PFSK-1 (cell line): Measurements from ENCODE around the gene RCSD1.

ENCODE experiments used
- POLR2AphosphoS5 ChIP-seq: IDR thresholded peaks from 2 replicates; pipeline ENCODE4 v1.6.1; 2012; ENCODE audit warnings: low read depth, mild to moderate bottlenecking, control low read depth, low read length, moderate library complexity
- TAF1 ChIP-seq: IDR thresholded peaks from 2 replicates; pipeline ENCODE4 v1.6.1; 2012; ENCODE audit warnings: low read length, control low read depth, borderline replicate concordance; ENCODE audit not compliant: insufficient read depth
- TF ChIP-seq, protein P1 (sequence below), 2 experiments: IDR thresholded peaks; 2 replicates each; pipeline versions ENCODE4 v1.6.1 to v1.8.0; 2011 to 2012; ENCODE audit warnings: low read depth in 2 of 2, low read length in 2 of 2, control low read depth in 1 of 2, inconsistent platforms in 1 of 2, mild to moderate bottlenecking in 1 of 2, moderate library complexity in 1 of 2; ENCODE audit not compliant: insufficient read depth in 1 of 2

DNA sequence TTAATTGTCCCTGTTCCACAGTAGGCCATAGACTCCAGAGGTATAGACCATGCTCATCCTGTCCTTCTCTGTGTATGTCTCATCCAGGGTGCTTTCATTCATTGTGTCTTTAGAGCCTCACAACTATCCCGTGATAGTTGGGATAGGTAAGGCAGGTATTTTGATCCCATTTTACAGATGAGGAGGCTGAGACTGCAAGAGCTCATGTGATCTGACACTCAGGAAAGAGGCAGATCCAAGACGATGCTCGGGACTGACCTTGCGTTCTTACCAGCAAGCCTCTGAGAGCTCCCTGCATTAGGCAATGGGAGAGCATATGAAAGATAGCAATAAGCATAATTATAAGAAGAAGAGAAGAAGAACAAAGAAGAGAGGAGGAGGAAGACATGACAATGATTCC lies 42.8 kb downstream of the RCSD1 start:
- no peak for TF ChIP-seq POLR2AphosphoS5
- TF ChIP-seq TAF1, result no peak
- TF ChIP-seq, protein P1, sequence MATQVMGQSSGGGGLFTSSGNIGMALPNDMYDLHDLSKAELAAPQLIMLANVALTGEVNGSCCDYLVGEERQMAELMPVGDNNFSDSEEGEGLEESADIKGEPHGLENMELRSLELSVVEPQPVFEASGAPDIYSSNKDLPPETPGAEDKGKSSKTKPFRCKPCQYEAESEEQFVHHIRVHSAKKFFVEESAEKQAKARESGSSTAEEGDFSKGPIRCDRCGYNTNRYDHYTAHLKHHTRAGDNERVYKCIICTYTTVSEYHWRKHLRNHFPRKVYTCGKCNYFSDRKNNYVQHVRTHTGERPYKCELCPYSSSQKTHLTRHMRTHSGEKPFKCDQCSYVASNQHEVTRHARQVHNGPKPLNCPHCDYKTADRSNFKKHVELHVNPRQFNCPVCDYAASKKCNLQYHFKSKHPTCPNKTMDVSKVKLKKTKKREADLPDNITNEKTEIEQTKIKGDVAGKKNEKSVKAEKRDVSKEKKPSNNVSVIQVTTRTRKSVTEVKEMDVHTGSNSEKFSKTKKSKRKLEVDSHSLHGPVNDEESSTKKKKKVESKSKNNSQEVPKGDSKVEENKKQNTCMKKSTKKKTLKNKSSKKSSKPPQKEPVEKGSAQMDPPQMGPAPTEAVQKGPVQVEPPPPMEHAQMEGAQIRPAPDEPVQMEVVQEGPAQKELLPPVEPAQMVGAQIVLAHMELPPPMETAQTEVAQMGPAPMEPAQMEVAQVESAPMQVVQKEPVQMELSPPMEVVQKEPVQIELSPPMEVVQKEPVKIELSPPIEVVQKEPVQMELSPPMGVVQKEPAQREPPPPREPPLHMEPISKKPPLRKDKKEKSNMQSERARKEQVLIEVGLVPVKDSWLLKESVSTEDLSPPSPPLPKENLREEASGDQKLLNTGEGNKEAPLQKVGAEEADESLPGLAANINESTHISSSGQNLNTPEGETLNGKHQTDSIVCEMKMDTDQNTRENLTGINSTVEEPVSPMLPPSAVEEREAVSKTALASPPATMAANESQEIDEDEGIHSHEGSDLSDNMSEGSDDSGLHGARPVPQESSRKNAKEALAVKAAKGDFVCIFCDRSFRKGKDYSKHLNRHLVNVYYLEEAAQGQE (IDR thresholded peaks at IDR 0.05; ENCODE audit: insufficient read depth in 1 of 2, low read depth in 2 of 2, low read length in 2 of 2), result no peak
